MM.1S (cell line): Measurements from ENCODE around the gene PRRT3.
"Not testable (repeated sequence)": the region's sequence is repeated elsewhere in the genome, so short reads cannot be mapped to it uniquely, and the experiment has no call there.

Source experiments
- DNase-seq: peaks from one replicate; pipeline ENCODE4 v3.0.0-alpha.2; 2015
- H2AFZ ChIP-seq: fragments of 300-600 bp; sonication (generic); 2 replicates; pipeline ENCODE4 v1.6.0; 2016; ENCODE audit warnings: antibody characterized with exemption, low read length
- H3F3A ChIP-seq: fragments of 300-600 bp; sonication (generic); 2 replicates; pipeline ENCODE4 v1.6.1; 2016; ENCODE audit warnings: mild to moderate bottlenecking, antibody characterized with exemption, low read length, moderate library complexity, mixed read lengths; ENCODE audit not compliant: insufficient read depth
- H3K27ac ChIP-seq: fragments of 300-600 bp; sonication (generic); 2 replicates; pipeline ENCODE4 v1.5.1; 2016; ENCODE audit warnings: mild to moderate bottlenecking, low read length
- H3K27me3 ChIP-seq: fragments of 300-600 bp; sonication (generic); replicated peaks from 2 replicates; pipeline ENCODE4 v1.6.0; 2016; ENCODE audit warnings: low read length; ENCODE audit not compliant: insufficient read depth
- H3K36me3 ChIP-seq: fragments of 300-600 bp; sonication (generic); replicated peaks from 2 replicates; pipeline ENCODE4 v1.6.1; 2016; ENCODE audit warnings: mild to moderate bottlenecking, low read length, mixed read lengths; ENCODE audit not compliant: insufficient read depth
- H3K4me1 ChIP-seq: fragments of 300-600 bp; sonication (generic); 2 replicates; pipeline ENCODE4 v1.6.1; 2016; ENCODE audit warnings: low read length, mixed read lengths
- H3K4me2 ChIP-seq: fragments of 300-600 bp; sonication (generic); 2 replicates; pipeline ENCODE4 v1.6.0; 2016; ENCODE audit warnings: low read depth, low read length
- H3K4me3 ChIP-seq: fragments of 300-600 bp; sonication (generic); 2 replicates; pipeline ENCODE4 v1.5.1; 2016; ENCODE audit warnings: low read length, mixed read lengths
- H3K79me2 ChIP-seq: fragments of 300-600 bp; sonication (generic); 2 replicates; pipeline ENCODE4 v1.6.1; 2016; ENCODE audit warnings: mixed run types, low read length, mixed read lengths
- H3K9ac ChIP-seq: fragments of 300-600 bp; sonication (generic); 2 replicates; pipeline ENCODE4 v1.6.1; 2016; ENCODE audit warnings: low read length, mixed read lengths
- H3K9me2 ChIP-seq: fragments of 300-600 bp; sonication (generic); replicated peaks from 2 replicates; pipeline ENCODE4 v1.6.1; 2016; ENCODE audit warnings: mild to moderate bottlenecking, low read length, mixed read lengths; ENCODE audit not compliant: insufficient read depth
- H3K9me3 ChIP-seq: fragments of 300-600 bp; sonication (generic); replicated peaks from 2 replicates; pipeline ENCODE4 v1.6.1; 2016; ENCODE audit warnings: mild to moderate bottlenecking, low read length, mixed read lengths; ENCODE audit not compliant: insufficient read depth
- H4K20me1 ChIP-seq: fragments of 300-600 bp; sonication (generic); 2 replicates; pipeline ENCODE4 v1.6.1; 2016; ENCODE audit warnings: mild to moderate bottlenecking, low read length, moderate library complexity, mixed read lengths; ENCODE audit not compliant: insufficient read depth
- CTCF ChIP-seq: fragments of 300-600 bp; sonication (generic); IDR thresholded peaks from 2 replicates; pipeline ENCODE4 v1.5.1; 2016; ENCODE audit warnings: antibody characterized with exemption, low read length, mixed read lengths
- EZH2 ChIP-seq: fragments of 300-600 bp; sonication (generic); optimal IDR thresholded peaks from 2 replicates; pipeline ENCODE3; 2017; ENCODE audit warnings: low read depth, mild to moderate bottlenecking, antibody characterized with exemption, low read length, mixed read lengths
- EZH2phosphoT487 ChIP-seq: fragments of 300-600 bp; sonication (generic); IDR thresholded peaks from 2 replicates; pipeline ENCODE4 v1.6.1; 2018; ENCODE audit warnings: antibody characterized with exemption, low read length

PRRT3 gene

GRCh38 chr3:9898467-9899241 lies 53.6 kb downstream of the PRRT3 start:
- Histone ChIP-seq H3K27ac (no peak overlapping the region), H3K4me3 (no peak overlapping the region), H3K4me1 (peaks cover 5% of the 10 kb centered on the region; the same call in 1 of the 2 replicates)

GRCh38 chr3:9897408-9898372 lies 54.5 kb downstream of the PRRT3 start:
- Histone ChIP-seq H3K4me1 (peaks cover 5% of the 10 kb centered on the region; the same call in 1 of the 2 replicates), H3K27me3 (no peaks in the 10 kb centered on the region), H3F3A (no peaks in the 10 kb centered on the region), H3K27ac (no peak overlapping the region), H3K9ac (no peak overlapping the region), H3K79me2 (peaks cover 7% of the 10 kb centered on the region), H4K20me1 (no peaks in the 10 kb centered on the region), H3K9me2 (no peaks in the 10 kb centered on the region), H3K4me3 (no peak overlapping the region), H3K36me3 (0 out of 2 replicates have a peak, but pooled peaks cover 1% of the 10 kb centered on the region), H3K9me3 (no peaks in the 10 kb centered on the region), H2AFZ (no peak overlapping the region), H3K4me2 (no peak overlapping the region)
- TF ChIP-seq EZH2phosphoT487 (no peak), EZH2 (no peak), CTCF (no peak)
- no peak for DNase-seq

More at GRCh38 chr3:9898467-9899241, 53.6 kb downstream of the PRRT3 start:
- H3K9me3 ChIP-seq: no peaks in the 10 kb centered on the region
- TF ChIP-seq EZH2 (no peak), CTCF (no peak), EZH2phosphoT487 (no peak)
- no peaks in the 10 kb centered on the region for H3K36me3 ChIP-seq
- H2AFZ ChIP-seq: no peak overlapping the region
- H3K79me2 ChIP-seq: no peaks in the 10 kb centered on the region
- H3K27me3 ChIP-seq: no peaks in the 10 kb centered on the region
- no peak overlapping the region for H3K9ac ChIP-seq
- no peaks in the 10 kb centered on the region for H3K9me2 ChIP-seq
- no peak overlapping the region for H3K4me2 ChIP-seq
- DNase-seq: no peak
- no peaks in the 10 kb centered on the region for H3F3A ChIP-seq
- no peaks in the 10 kb centered on the region for H4K20me1 ChIP-seq

- H3K27ac ChIP-seq, H3K4me1 ChIP-seq, H3K9me3 ChIP-seq, H3F3A ChIP-seq, H3K9ac ChIP-seq, DNase-seq, H3K27me3 ChIP-seq, H2AFZ ChIP-seq, H3K4me3 ChIP-seq, H3K4me2 ChIP-seq, H3K9me2 ChIP-seq, H3K36me3 ChIP-seq, H4K20me1 ChIP-seq: not testable (repeated sequence)
- H3K79me2 ChIP-seq: peaks cover 15% of the 10 kb centered on the region
These were observed 55.3 kb downstream of the PRRT3 start for GRCh38 chr3:9896755-9897407.

GRCh38 chr3:9895715-9896114 lies 56.5 kb downstream of the PRRT3 start:
- peaks cover 26% of the 10 kb centered on the region for H3K79me2 ChIP-seq
- not testable (repeated sequence) for H3K9me2 ChIP-seq, H4K20me1 ChIP-seq, H3K9ac ChIP-seq, H3K36me3 ChIP-seq, H3F3A ChIP-seq, H3K27me3 ChIP-seq, H3K4me1 ChIP-seq, H3K4me2 ChIP-seq, H3K9me3 ChIP-seq, DNase-seq, H3K4me3 ChIP-seq, H2AFZ ChIP-seq, H3K27ac ChIP-seq
